Psoas muscle (tissue), 8 donors: ENCODE data around the gene GSE1. TPM values are rescaled to one million over a fixed set of nuclear protein-coding genes. Genes with fewer than 3 reads are reported as not detected.

Source experiments
- ATAC-seq, 4 donors: fragments of 200-7000 bp; cut with Tn5 transposase; one replicate each; pipeline ENCODE4 v1.9.1; 2020; ENCODE audit warnings: moderate library complexity in 3 of 4, mild to moderate bottlenecking in 2 of 4
- DNase-seq, 2 donors: peaks; one replicate each; pipeline ENCODE4 v3.0.0-alpha.2; 2020
- H3K27ac ChIP-seq: fragments of 200-600 bp; one replicate; pipeline ENCODE4 v1.8.0; 2022
- H3K27me3 ChIP-seq, 3 donors: fragments of 200-600 bp in 1 of 3; one replicate each; pipeline versions ENCODE4 v1.6.1 to v1.8.0; 2013 to 2022; ENCODE audit warnings: low read length in 2 of 3, mild to moderate bottlenecking in 2 of 3, moderate library complexity in 1 of 3; ENCODE audit not compliant: insufficient read depth in 3 of 3
- H3K36me3 ChIP-seq, 2 donors: fragments of 200-600 bp in 1 of 2; one replicate each; pipeline versions ENCODE4 v1.6.1 to v1.8.0; 2013 to 2022; ENCODE audit warnings: low read depth in 1 of 2, mild to moderate bottlenecking in 1 of 2, moderate library complexity in 1 of 2; ENCODE audit not compliant: insufficient read depth in 1 of 2
- H3K4me1 ChIP-seq: fragments of 200-600 bp; one replicate; pipeline ENCODE4 v1.8.0; 2022
- H3K4me3 ChIP-seq: fragments of 200-600 bp; one replicate; pipeline ENCODE4 v1.8.0; 2022; ENCODE audit warnings: mild to moderate bottlenecking
- H3K9me3 ChIP-seq: fragments of 200-600 bp; one replicate; pipeline ENCODE4 v1.8.0; 2022
- CTCF ChIP-seq: fragments of 200-600 bp; IDR thresholded peaks from one replicate; pipeline ENCODE4 v1.8.0; 2022; ENCODE audit warnings: antibody characterized with exemption
- WGBS, 3 donors: extraction: QIAGEN DNeasy Blood & Tissue Kit; methylation state at CpG; one replicate each; pipeline versions ENCODE4 v1.1.6 to v1.1.7; 2013; 5-methylcytosine and 5-hydroxymethylcytosine counted together
- intact Hi-C, 2 donors: fragments of 100-400 bp; cut with DNase I; formaldehyde crosslinking; loops; one replicate each; pipeline versions ENCODE4 v1.11.0 to v1.14.2; 2022
- polyA plus RNA-seq, 3 donors: library from polyadenylated mRNA; stranded (reverse); fragments of 200-250 nt; gene quantifications; one replicate each; pipeline ENCODE4 v1.2.3, GENCODE V29; 2013
- total RNA-seq, 4 donors: library from RNA; stranded (reverse); fragmentation: NEBNext Ultra II Directional in 2 of 4; extraction: Animal tissue kit (Norgen Biotek cat#: 25700) in 2 of 4; gene quantifications; one replicate each; pipeline versions ENCODE4 v1.2.1 to v1.2.4, GENCODE V29; 2021 to 2023
- donor health status: healthy with polysubstance abuse.
- donor health status: DM: no; HTN: no; CAD: no; lungs with moderate emphysema.
- donor health status: Bipolar disorder and iron deficiency.
- donor health status: healthy.
- donor health status: DM: yes; HTN: yes; CAD: no.
- donor health status: DM: no; HTN: no; CAD: no.
- donor health status: DM: no; HTN: no; CAD: no.
- donor health status: DM: yes; HTN: yes; CAD: no.

The GSE1 gene
- total and polyA plus RNA-seq, 7 donors, result 10.8 to 90.5 (median 47.0) TPM

GRCh38 chr16:85644093-85644712 lies 31.1 kb downstream of the GSE1 start:
- H3K36me3 ChIP-seq, result peaks cover 0 to 16% of the 10 kb centered on the region in 2 donors
- intact Hi-C loops, result no loop called here
- H3K4me1 ChIP-seq, result peaks cover 36% of the 10 kb centered on the region
- H3K27me3 ChIP-seq, result no peaks in the 10 kb centered on the region
- no peaks in the 10 kb centered on the region for H3K9me3 ChIP-seq
- 96 to 98% (median 97%) methylated on average over 21 of the region's 21 CpGs for WGBS, 3 donors
- H3K27ac ChIP-seq, result no peak overlapping the region
- no peak for TF ChIP-seq CTCF
- ATAC-seq (no peak), DNase-seq (no peak)
- no peak overlapping the region for H3K4me3 ChIP-seq

GRCh38 chr16:85645021-85645589 lies 32.0 kb downstream of the GSE1 start:
- no peak for TF ChIP-seq CTCF
- peaks cover 0 to 25% of the 10 kb centered on the region in 2 donors for H3K36me3 ChIP-seq
- no peaks in the 10 kb centered on the region for H3K9me3 ChIP-seq
- no peaks in the 10 kb centered on the region for H3K27me3 ChIP-seq
- ATAC-seq, result no peak
- DNase-seq, result no peak
- intact Hi-C loops, result no loop called here
- H3K4me3 ChIP-seq, result no peak overlapping the region
- H3K4me1 ChIP-seq, result peaks cover 27% of the 10 kb centered on the region
- WGBS, 3 donors, result 92 to 94% (median 93%) methylated on average over 19 of the region's 19 CpGs
- no peak overlapping the region for H3K27ac ChIP-seq

- Histone ChIP-seq H3K4me1 (peaks cover 19% of the 10 kb centered on the region), H3K27ac (no peak overlapping the region), H3K27me3 (no peaks in the 10 kb centered on the region), H3K9me3 (no peaks in the 10 kb centered on the region), H3K4me3 (no peak overlapping the region), H3K36me3 (peaks cover 0 to 30% of the 10 kb centered on the region in 2 donors)
- WGBS, 3 donors, result 88 to 93% (median 92%) methylated on average over 10 to 17 of the region's 17 CpGs
- ATAC-seq (no peak), DNase-seq (no peak)
- TF ChIP-seq CTCF, result no peak
- intact Hi-C loops, result no loop called here
These were observed 33.3 kb downstream of the GSE1 start for GRCh38 chr16:85646358-85646907.

- DNase-seq (no peak), ATAC-seq (no peak)
- WGBS, 3 donors, result 92 to 98% (median 94%) methylated on average over 15 of the region's 15 CpGs
- Histone ChIP-seq H3K27me3 (no peaks in the 10 kb centered on the region), H3K4me1 (peaks cover 19% of the 10 kb centered on the region), H3K9me3 (no peaks in the 10 kb centered on the region), H3K36me3 (peaks cover 0 to 30% of the 10 kb centered on the region in 2 donors), H3K27ac (no peak overlapping the region), H3K4me3 (no peak overlapping the region)
- no peak for TF ChIP-seq CTCF
- intact Hi-C loops, result no loop called here
These were observed 33.9 kb downstream of the GSE1 start for GRCh38 chr16:85646976-85647375.
